ENCODE measurements around the gene KDM3A.
A peak's percentile ranks its signal among the peaks of the same experiment; 100 is the strongest.

The KDM3A gene, protein sequence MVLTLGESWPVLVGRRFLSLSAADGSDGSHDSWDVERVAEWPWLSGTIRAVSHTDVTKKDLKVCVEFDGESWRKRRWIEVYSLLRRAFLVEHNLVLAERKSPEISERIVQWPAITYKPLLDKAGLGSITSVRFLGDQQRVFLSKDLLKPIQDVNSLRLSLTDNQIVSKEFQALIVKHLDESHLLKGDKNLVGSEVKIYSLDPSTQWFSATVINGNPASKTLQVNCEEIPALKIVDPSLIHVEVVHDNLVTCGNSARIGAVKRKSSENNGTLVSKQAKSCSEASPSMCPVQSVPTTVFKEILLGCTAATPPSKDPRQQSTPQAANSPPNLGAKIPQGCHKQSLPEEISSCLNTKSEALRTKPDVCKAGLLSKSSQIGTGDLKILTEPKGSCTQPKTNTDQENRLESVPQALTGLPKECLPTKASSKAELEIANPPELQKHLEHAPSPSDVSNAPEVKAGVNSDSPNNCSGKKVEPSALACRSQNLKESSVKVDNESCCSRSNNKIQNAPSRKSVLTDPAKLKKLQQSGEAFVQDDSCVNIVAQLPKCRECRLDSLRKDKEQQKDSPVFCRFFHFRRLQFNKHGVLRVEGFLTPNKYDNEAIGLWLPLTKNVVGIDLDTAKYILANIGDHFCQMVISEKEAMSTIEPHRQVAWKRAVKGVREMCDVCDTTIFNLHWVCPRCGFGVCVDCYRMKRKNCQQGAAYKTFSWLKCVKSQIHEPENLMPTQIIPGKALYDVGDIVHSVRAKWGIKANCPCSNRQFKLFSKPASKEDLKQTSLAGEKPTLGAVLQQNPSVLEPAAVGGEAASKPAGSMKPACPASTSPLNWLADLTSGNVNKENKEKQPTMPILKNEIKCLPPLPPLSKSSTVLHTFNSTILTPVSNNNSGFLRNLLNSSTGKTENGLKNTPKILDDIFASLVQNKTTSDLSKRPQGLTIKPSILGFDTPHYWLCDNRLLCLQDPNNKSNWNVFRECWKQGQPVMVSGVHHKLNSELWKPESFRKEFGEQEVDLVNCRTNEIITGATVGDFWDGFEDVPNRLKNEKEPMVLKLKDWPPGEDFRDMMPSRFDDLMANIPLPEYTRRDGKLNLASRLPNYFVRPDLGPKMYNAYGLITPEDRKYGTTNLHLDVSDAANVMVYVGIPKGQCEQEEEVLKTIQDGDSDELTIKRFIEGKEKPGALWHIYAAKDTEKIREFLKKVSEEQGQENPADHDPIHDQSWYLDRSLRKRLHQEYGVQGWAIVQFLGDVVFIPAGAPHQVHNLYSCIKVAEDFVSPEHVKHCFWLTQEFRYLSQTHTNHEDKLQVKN (N-terminal part only)

DNA sequence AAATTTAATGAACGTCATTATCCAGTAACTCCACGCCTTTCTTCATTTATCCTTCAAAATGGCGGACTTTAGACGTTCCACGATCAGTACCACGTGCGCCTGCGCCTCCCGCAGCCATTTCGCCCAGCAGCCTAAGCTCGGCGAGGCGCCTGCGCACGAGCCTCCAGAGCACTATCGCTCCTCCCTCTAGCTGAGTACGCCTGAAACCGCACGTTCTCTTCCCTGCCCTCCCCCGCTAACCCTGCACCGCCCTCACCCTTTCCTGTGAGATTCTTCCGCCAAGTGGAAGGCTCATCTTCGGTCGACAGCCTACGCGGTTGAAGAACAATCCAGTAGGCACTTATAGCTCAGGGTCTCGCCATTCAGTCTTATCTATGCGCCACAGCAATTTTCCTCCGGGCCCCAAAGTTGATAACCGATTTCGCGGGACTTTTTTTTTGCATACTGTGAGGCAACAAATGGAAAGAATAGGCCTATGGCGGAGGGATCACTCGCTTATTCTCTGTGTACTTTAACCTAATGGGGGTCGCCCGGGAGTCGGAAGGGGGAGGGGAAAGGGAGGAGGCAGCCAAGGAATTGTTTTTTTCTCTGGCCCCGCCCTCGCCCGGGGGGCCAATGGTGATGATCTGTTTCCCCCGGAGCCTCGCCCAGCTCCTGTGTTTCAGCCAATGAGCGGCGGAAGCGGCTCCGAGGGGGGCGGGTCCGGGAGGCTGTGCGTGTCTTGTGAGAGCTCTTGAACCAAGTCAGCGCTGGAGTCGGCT lies at the start of gene KDM3A:
Gene KDM3A, plus strand, starts transcription at position 741 of the 761 bp plus-strand sequence. CDS start 677 bp downstream, outside the sequence.
- peak; percentile 91 for DNase-seq (ENCODE audit: low spot score)
- TF ChIP-seq, protein P1, sequence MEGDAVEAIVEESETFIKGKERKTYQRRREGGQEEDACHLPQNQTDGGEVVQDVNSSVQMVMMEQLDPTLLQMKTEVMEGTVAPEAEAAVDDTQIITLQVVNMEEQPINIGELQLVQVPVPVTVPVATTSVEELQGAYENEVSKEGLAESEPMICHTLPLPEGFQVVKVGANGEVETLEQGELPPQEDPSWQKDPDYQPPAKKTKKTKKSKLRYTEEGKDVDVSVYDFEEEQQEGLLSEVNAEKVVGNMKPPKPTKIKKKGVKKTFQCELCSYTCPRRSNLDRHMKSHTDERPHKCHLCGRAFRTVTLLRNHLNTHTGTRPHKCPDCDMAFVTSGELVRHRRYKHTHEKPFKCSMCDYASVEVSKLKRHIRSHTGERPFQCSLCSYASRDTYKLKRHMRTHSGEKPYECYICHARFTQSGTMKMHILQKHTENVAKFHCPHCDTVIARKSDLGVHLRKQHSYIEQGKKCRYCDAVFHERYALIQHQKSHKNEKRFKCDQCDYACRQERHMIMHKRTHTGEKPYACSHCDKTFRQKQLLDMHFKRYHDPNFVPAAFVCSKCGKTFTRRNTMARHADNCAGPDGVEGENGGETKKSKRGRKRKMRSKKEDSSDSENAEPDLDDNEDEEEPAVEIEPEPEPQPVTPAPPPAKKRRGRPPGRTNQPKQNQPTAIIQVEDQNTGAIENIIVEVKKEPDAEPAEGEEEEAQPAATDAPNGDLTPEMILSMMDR (IDR thresholded peaks at IDR 0.05; ENCODE audit: extremely low read depth, insufficient read depth, missing control alignments), result no peak
- in situ Hi-C loops (cut with MboI; ENCODE audit: low pct_unique_long_range_greater_than_20kb, low sequenced_read_pairs, unreplicated experiment), result no loop called here

DNA sequence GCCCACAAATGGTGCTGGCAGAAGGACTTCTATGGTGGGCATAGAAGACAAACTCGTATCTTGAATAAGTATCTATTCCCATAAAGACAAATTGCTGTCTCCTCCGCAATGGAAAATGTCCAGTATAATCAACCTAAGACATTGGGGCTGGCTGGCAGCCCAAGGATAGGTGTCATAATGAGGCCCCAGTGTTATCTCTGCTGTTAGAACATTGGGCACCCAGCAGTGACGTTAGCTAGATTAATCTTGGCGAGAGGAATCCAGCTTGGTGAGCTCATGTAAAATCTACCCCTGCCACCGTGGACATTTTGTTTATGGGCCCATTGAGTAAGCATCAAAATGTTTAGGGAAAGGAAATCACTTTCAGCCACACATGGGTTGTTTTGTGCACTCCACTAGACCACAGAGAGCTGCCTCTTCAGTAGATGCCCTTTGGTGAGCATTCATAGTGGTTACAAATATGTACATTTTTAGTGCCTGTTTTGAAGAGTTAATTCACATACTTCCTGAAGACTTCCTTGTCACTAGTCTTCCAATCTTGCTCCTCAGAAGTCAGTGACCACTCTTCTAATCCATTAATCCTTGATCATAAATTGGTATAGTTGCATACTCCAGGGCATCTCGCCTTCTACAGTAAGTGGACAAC lies 48.2 kb upstream of the KDM3A start:
- in situ Hi-C loops (cut with MboI; ENCODE audit: low pct_unique_long_range_greater_than_20kb, low sequenced_read_pairs, unreplicated experiment), result no loop called here
- no peak for DNase-seq (ENCODE audit: low spot score)

GRCh38 chr2:86393521-86394491 lies 47.4 kb upstream of the KDM3A start:
- TF ChIP-seq, protein P1 (IDR thresholded peaks at IDR 0.05; ENCODE audit: extremely low read depth, insufficient read depth, missing control alignments), result no peak
- no peak for DNase-seq (ENCODE audit: low spot score)
- in situ Hi-C loops (cut with MboI; ENCODE audit: low pct_unique_long_range_greater_than_20kb, low sequenced_read_pairs, unreplicated experiment), result no loop called here

More for the DNA sequence above, 48.2 kb upstream of the KDM3A start:
- TF ChIP-seq, protein P1 (IDR thresholded peaks at IDR 0.05; ENCODE audit: extremely low read depth, insufficient read depth, missing control alignments), result no peak

- TF ChIP-seq, protein P1 (IDR thresholded peaks at IDR 0.05; ENCODE audit: extremely low read depth, insufficient read depth, missing control alignments), result peak; percentile 29
- in situ Hi-C loops (cut with MboI; ENCODE audit: low pct_unique_long_range_greater_than_20kb, low sequenced_read_pairs, unreplicated experiment), result no loop called here
- DNase-seq (ENCODE audit: low spot score), result no peak
Measured at GRCh38 chr2:86396291-86396785, 44.8 kb upstream of the KDM3A start.

DNA sequence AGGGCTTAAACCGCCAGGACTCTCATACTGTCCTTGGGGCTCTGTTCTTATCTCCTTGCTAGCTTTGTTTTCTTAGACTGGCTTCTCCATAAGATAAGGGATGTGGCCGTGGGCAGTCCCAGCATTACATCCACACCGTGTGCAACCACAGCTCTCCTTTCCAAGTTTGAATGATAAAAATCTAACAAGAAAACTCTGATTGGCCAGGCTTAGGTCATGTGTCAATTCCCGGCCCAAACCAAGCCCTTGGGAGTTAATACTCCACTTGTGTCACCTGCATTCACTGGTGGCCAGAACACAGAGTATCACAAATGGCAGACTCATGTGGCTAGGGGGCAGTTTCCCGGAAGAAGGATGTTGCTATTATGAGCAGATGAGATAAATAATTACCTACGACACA lies 43.2 kb upstream of the KDM3A start:
- TF ChIP-seq, protein P1 (IDR thresholded peaks at IDR 0.05; ENCODE audit: extremely low read depth, insufficient read depth, missing control alignments), result no peak
- no peak for DNase-seq (ENCODE audit: low spot score)
- in situ Hi-C loops (cut with MboI; ENCODE audit: low pct_unique_long_range_greater_than_20kb, low sequenced_read_pairs, unreplicated experiment), result no loop called here

Measured in GM13977 (cell line).